ENCODE measurements around the gene ACAA1.
A peak's percentile ranks its signal among the peaks of the same experiment; 100 is the strongest.

The ACAA1 gene

DNA sequence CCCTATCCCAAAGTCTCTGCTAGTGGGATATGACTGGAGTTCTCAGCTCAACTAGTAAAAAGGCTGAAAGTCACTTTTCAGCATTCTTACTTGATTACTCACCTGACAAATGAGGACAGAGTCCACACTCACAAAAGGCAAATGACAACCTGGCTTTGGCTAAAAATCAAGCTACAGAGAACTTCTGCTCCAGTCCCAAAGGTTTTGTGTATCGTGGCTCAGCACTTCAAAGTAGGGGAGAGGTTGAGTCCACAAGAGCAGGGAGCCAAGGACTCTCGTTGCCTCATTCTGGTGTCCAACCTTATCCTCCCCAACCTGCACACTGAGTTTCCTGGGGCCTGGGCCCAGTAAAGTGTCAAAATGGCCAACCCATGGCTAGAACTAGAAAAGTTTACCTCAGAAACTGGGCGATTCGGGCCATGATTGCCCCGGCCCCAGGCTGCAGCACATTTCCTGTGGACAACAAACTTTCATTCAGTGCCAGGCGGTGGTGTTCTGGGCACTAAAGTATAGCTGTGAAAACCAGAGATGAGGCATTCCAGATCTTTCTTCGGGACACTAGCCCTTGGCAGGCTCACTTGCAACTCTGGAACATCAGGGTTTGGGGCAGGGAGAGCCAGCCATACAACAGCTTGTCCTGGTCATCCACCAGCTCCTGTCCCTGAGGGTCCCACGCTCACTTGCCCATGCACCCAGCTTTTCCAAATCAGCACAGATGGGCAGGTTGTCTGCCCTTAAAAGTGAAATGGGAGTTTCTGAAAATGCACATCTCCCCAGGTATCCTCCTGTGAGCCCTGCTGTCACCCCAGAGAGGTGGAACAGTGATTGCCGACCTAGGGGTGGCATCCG is 3.1 kb downstream of the ACAA1 start:
- DNase-seq: no peak

DNA sequence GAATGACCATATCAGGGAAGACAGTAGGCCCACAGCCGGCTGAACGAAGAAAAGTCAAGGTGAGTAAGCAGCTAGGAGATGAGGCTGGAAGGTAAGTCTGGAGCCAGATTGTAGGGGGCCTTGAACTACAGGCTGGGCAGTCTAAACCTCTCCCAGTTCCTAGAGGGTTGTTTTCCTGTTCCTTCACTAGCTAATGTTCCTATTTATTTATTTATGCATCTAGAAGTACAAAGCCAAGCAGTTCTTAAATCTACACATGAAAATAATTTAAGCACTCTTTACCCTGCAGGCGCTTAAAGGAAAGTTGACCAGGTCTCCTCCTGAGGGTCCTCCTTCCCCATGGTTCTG is 3.7 kb downstream of the ACAA1 start:
- no peak for DNase-seq

DNA sequence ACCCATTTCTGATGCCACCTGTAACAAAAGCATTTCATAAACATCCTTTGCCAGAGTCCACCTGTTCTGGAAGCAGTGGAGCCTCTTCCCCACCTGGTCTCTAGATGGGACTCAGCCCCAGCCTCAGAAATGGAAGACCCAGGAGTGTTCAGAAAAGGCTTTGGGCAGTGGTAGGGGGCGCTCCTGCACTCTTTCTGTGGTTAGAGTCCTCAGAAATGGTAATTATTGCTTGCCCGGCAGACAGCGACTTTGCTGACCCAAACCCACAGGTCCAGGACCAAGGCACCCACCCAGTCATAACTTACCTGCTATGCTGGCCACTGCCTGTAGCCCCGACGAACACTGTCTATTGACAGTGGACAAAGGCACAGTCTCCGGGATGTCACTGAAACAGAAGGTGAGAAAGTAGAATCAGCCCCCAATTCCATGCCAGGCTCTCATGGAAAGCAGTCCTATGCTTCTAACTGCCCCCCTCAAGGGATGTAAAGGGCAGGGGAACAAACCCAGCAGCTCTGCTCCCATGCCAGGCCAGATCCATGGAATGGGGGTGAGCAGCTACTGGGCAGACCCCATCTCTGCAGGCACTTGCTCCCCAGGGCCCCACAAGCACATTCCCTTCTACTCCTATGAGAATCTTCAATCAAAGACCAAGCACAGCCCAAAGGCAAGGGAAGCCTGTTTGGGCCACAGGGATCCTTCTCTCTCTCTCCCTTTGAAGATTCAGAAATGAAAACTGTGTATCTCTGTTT is 5.1 kb downstream of the ACAA1 start:
- no peak for DNase-seq

DNA sequence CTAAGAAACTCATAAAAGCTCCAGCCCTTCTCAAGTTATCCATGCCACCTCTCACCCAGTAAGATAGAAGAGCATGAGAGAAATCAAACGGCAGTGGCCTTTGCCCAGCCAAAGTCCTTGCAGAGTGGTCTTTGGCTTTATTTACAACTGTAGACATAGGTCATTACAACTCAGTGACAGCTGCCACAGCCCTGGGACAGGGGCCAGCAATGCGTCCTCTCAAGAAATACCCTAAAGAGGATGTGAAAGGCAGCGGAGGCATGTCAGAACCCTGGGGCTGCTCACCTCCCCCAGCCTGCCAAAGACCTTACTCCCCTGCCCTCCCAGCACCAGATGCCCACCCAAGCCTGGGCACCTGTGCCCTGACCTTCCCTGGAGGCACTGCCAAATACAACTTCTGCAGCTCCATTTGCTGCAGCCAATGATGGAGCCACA is 6.3 kb downstream of the ACAA1 start:
- no peak for DNase-seq

DNA sequence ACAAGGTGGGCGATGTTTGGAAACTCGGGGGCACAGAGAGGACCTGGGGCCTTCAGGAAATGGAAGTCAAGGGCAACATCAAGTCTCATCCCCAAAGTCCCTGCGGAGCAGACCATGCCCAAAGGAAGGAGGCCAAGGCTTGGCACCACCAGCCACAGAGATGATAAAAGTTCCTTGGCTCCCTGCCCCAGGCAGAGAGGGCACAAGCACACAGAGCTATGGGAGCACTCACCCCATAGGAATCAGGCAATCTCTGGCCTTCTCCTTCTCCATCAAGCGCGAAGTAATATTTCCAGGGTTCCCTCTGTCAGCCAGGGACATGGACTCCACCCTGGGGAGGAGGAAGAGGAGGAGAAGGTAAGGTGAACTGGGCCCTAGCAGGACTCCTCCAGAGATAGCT is 7.9 kb downstream of the ACAA1 start:
- no peak for DNase-seq

DNA sequence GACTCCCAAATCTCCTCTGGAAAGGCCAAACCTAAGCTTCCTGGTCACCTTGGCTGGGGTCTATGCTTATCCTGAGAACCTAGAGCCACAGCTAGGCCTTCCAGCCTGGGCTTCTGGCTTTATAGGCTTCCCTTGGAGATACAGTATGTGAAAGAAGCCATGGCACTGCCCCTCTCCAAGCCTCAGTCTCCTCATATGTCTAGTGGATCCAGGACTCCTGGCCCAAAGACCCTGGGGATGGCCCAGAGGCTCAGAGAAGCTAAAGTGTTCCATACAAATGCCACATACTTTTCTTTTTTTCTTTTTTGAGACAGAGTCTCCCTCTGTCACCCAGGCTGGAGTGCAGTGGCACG is 8.6 kb downstream of the ACAA1 start:
- no peak for DNase-seq

DNA sequence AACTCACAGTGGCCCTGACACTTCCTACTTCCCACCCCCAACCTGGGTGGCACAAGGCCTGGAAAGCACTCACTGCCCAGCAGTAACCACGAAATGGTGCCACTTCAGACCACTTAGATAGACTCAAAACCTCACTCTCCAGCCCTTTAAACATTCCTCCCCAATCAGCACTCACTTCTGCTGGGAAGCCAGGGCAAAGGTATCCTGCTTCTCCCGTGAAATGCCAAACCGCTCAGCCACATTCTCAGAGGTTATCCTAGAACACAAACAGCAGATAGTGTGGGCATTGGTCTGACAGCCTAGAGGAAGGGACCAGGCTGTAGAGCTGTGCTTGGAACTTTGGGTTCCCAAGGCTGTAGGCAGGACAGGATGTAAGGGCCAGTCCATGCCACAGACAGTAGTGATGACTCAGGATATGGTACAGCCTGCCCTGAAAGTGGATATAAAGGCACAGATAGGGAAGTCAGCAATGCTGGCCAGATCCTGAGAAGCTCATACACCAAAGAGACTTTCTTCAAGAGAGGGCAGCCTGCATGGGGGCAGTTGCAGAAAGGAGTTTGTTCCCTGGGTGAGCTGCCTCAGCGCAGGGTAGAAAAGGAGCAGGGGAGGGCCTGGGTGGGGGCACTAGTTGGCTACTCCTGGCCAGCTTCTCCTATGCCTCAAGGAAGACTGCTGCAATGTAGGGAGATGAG is 9.2 kb downstream of the ACAA1 start:
- DNase-seq: no peak

DNA sequence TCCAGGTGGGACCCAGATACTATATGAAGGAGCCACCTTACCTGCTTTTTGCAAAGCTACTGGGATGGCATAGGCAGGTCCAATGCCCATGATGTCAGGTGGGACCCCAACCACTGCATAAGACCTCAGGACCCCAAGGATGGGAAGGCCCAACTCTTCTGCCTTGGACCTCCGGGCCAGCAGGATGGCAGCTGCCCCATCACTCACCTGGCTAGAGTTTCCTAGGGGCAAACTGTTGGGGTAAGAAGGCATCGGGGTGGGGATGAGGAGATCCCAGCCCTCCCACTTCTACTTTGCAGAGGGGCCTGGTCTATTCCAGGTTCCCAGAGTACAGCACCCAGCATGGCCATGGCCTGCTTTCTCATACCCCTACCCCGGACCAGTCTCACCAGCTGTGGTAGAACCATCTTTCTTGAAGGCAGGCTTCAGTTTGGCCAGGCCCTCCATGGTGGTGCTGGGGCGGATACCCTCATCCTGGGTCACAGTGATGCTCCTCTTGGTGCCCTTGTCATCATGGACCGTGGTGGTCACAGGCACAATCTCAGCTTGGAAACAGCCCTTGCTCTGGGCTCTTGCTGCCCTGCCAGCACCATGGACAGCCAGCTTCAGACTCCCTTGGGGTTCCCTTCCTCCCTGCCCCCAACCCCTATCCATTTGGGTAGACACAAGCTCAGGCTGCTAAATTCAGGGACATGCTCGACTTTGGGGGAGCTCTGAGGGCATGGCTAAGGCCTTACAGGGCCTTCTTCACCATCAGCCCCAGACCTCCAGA is 10.6 kb downstream of the ACAA1 start:
- DNase-seq: no peak

DNA sequence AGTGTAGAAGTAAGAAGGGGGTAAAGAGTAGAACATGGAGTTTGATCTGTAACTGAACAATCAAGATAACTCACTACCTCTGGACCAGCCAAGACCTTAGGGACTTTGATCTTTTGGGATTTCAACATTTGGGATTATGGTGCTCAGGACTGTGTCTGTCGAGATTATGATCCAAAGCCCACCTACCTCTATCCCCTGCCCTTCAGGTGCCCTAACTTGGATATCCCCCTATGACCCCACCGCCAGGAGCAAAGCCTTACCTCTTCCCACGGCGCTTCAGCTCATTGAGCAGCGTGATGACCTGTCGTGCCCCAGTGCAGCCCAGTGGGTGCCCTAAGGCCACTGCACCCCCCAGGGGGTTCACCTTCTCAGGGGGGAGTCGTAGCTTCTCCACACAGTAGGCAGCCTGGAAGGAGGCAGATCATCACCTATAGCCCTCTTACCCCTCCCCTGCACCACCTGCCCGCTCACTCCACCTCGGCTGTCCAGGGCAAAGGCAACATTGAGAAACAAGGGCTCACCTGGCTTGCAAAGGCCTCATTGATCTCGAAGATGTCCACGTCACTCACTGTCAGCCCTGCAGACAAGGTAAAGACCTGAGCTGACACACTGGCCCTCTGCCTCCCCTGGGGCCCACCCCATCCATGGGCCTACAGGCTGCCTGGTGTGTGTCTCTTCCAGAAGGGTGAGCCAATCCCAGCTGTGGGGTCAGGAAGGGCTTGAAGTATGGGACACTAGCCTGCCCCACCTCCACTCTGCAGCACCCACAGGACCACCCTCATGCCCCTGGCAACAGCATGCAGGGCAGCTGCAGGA is 11.4 kb downstream of the ACAA1 start:
- DNase-seq: no peak

DNA sequence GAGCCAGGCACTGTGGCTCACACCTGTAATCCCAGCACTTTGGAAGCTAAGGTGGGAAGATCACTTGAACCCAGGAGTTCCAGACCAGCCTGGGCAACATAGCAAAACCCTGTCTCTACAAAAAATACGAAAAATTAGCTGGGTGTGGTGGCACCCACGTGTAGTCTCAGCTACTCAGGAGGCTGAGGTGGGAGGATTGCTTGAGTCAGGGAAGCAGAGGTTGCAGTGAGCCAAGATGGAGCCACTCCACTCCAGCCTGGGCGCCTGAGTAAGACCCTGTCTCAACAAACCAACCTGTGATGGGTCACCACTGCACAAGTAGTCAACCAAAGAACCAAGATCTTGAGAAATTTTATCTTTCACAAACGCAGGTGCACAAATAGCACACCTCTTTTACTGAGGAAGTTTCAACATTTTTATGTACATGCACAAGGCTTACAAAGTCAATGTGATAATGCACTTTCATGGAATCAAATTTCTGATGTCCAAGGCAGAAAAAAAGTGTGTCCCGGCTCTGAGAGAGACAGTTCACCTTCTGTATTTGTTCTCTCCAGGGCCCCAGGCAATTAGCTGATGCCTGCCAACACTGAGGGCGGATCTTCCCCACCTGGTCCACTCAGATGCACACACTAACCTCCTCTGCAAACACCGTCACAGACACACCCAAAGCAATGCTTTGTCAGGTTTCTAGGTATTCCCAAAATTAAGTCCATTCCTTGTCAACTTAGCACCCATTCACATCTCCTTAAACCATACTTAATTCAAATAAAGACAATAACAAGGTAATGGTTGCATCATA is 12.4 kb downstream of the ACAA1 start:
- no peak for DNase-seq

DNA sequence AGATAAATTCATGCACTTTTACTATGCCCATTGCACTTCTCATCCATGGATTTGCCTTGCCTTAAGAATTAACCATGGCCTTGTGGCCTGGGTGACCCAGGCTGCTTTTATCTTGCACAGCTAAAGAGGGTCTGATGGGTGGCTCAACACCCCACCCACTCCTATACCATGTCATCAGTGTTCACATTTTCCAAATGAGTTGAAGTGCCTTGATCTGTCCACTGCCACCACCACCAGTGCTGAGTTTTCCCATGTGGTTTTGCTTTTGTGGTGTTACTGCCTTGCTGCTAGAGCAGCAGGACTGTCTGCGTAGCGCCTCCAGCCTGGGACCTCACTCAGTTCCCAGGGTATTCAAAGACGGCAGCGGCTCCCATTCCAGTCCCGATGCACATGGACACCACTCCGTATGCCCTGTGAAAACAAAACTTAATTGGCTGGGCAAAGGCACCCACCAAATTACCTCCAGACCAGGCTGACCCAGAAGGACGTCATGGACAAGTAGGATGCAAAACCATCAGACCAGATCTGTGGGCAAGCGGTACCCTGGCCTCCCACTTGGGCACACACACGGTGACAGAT is 14.1 kb downstream of the ACAA1 start:
- DNase-seq: no peak

DNA sequence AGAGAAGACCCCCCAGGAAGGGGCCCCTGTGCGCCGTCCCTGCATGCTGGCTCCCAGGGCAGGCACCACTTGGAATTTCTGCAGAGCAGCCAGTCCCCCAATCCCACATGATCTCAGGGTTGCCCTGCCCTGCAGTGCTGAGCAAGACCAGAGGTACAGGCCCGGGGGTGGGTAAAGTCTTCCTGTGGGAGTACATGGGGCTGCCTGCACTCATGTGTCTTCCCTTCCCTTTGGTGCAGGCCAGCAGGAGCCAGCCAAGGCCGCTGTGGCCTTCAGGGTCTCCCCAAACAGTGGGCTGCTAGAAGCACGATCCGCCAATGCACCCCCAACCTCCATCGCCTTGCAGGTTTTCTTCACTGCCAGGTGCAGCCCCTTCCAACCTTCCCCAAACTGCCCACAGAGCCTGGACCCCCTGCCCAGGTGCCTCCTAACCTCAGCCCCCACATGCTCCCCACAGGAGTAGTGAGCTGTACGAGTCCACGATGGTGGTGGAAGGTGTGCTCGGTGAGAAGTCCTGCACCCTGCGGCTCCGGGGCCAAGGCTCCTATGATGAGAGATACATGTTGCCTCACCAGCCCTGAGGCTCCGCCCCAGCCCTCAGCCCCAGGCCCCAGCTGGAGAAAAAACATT is 15.0 kb downstream of the ACAA1 start:
- no peak for DNase-seq

DNA sequence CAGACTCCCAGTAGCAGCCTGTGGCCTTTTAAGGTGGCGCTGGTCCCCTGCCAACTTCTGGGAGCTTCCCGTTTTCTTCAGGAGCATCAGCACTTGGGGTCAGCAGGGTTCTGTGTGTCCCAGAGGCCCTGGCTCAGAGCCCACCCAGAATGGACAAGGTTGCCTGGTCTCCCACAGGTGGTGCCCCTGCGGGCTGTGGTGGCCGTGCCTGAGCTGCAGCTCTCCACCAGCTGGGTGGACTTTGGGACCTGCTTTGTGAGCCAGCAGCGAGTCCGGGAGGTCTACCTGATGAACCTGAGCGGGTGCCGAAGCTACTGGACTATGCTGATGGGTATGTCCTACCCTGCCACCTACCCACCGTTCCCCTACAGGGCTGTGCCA is 15.5 kb downstream of the ACAA1 start:
- DNase-seq: no peak

DNA sequence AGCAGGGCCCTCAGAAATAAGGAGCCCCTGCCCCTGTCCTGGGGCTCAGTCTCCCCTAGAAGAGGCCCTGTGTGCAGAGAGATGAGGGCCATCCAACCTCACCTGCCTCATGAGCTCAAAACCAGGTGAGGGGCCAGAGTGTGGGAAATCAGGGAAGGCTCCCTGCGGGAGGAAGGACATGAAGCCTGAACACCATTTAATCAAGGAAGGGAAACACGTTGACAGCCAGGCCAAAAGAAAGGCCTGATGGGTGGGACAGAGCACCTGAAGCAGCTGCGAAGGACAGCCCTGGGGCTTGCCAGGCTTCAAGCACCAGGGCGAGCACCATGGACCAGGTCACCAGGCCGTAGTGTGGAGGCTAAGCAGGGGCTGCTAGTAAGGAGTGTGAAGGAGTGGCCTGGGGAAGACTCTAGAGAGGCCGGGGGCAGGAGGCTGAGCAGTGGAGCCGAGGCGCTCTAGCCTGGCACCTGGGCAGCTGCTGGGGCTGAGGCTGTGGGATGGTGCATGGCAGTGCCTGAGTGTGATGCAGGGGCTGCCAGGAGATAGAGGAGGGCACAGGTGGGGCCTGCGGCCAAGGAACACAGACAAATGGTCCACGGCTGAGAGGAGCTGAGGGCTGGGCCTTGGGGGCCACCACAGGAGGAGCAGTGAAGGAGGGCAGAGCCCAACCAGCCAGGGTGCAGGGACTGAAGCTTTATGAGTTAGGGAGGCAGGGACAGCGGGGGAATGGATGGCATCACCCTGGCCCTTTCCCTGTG is 16.1 kb downstream of the ACAA1 start:
- no peak for DNase-seq

DNA sequence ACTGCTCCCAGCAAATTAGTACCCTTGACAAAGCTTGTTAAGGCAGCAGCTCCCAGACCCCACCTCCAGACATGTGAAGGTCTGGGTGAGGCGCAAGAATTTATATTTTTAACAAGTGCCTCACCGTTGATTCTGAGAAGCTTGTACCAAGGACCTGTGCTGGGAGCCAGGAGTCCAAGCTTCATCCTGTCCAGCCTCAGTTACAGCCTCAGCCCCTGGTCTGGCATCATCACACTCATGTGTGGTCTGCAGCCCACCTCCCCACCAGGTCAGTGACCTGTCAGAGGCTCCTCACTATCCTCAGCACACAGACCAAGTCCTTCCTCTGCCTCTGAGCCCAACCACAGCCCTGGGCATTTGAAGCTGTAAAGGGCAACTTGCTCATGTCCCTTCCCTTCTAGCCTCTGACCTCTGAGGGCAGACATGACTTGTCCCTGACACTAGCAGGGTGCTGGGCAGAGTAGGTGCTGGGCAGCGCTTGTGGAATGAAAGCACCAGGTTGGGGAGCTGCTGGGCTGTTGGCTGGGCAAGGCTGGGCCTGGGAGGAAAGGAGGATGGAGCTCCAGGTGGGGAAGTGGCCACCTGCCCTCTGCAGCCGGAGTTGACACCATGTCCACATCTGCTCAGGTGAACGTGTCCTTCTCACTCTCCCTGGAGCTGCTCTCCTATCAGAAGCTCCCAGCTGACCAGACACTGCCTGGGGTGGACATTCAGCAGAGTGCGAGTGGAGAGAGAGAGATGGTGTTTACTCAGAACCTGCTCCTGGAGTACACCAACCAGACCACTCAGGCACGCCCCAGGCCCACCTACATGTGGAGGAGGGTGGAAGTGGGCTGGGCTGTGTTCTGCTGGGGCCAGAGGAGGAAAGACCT is 16.9 kb downstream of the ACAA1 start:
- no peak for DNase-seq

DNA sequence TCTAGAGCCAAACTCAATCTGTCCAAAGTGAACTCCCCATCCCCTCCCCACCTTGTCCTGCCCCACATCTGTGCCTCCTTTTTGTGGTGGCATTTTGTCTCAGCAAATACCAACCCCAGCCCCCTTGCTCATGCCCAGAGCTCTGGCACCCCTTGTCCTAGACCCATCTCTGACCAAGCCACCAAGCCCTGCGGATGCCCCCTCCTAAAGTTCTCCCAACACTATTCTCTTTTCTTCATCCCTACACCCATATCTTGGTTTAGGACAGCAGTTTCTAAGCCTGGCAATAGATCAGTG is 17.7 kb downstream of the ACAA1 start:
- no peak for DNase-seq

DNA sequence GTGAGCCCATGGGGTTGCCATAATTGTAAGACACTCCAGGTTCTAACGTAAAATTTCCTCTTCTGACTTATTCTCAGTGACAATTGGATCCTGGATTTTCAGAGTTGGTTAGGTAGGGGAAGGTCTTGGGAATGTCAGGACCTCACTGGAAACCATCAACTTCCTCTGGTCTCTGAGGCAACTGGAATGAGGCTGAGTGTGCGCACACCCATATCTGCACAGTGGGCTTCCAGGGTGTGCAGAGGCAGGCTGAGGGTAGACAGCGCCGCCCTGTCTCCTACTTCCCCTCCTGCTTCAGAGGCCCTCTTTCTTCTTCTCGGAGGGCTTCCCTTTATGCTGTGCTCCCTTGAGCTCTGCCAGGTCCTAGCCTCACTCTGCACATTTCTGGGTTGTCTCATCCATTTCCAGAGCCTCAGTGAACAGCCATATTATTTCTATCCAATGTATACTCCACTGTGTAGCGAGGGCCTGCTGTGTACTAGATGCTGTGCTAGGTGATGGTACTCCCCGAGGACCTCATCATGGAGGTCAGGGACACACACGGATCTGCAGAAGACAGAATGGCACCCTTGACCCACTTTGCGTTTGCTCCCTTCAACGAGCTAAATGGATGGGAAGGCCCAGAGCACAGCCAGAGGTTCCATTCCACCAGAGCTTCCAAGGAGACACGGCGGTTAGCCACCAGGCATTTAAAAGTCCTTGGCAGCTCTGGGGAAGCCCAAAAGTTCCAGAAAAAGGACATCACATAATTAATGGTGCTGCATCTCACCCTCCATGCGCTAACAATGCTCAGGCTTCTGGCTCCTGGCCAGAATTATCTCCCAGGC is 18.3 kb downstream of the ACAA1 start:
- DNase-seq: peak; percentile 18
